HCT116 (cell line): ENCODE results near the gene CERKL. TPM values are rescaled to one million over a fixed set of nuclear protein-coding genes. Genes with fewer than 3 reads are reported as not detected.

ENCODE experiments used
- ATAC-seq: fragments of 200-7000 bp; cut with Tn5 transposase; 2 replicates; pipeline ENCODE4 v1.9.1; 2020; ENCODE audit warnings: mild to moderate bottlenecking, moderate library complexity
- BruUV-seq: library from RNA; stranded (reverse); fragments of 400-500 nt; replicated peaks from 2 replicates; lab custom pipeline; 2021; lab: Mats Ljungman, UMichigan
- CTCF ChIA-PET: fragments of 300-600 bp; sonication (Branson Sonifier 250); formaldehyde crosslinking; loops from one replicate; lab custom pipeline; 2021; ENCODE audit warnings: antibody characterized with exemption; lab: Charles Lee
- POLR2A ChIA-PET: fragments of 300-600, 350-600 bp; sonication (Branson Sonifier 250); formaldehyde crosslinking; loops from one replicate; lab custom pipeline; 2021; ENCODE audit warnings: antibody characterized with exemption; lab: Charles Lee
- RAD21 ChIA-PET, 2 experiments: fragments of 300-600 bp; sonication (Branson Sonifier 250); formaldehyde crosslinking; loops; one replicate each; lab custom pipeline; 2023; ENCODE audit warnings: low total read pairs in 2 of 2; ENCODE audit not compliant: uncharacterized antibody in 2 of 2, unreplicated experiment in 2 of 2, low non-redundant PET in 1 of 2; lab: Charles Lee
- DNase-seq: peaks from one replicate; pipeline ENCODE4 v3.0.0-alpha.2; 2010; ENCODE audit warnings: low read depth, low spot score
- H2AFZ ChIP-seq: fragments of 200-600 bp; shearing (Covaris generic), sonication (generic); 2 replicates; pipeline ENCODE4 v1.6.1; 2017; ENCODE audit warnings: low read depth, mixed run types, mixed read lengths, antibody characterized with exemption, low read length; ENCODE audit not compliant: poor library complexity, severe bottlenecking
- H3K27ac ChIP-seq: 2 replicates; pipeline ENCODE4 v1.5.1; 2012; ENCODE audit warnings: low read depth, low read length
- H3K27me3 ChIP-seq: fragments of 200-600 bp; sonication (generic); 2 replicates; pipeline ENCODE4 v1.6.1; 2016; ENCODE audit warnings: mixed run types, low read length, mixed read lengths; ENCODE audit not compliant: insufficient read depth
- H3K36me3 ChIP-seq, 2 experiments: fragments of 200-500 bp in 1 of 2; fragments of 200-600 bp in 1 of 2; sonication (Bioruptor generic) in 1 of 2; sonication (generic) in 1 of 2; 2 replicates each; pipeline versions ENCODE4 v1.5.1 to v1.6.1; 2014 to 2016; ENCODE audit warnings: low read length in 2 of 2, inconsistent platforms in 1 of 2, mixed read lengths in 1 of 2, mixed run types in 1 of 2; ENCODE audit not compliant: insufficient read depth in 2 of 2, control insufficient read depth in 1 of 2
- H3K4me1 ChIP-seq, 2 experiments: fragments of 200-600 bp in 1 of 2; sonication (generic) in 1 of 2; 2 replicates each; pipeline versions ENCODE4 v1.5.1 to v1.6.1; 2012 to 2017; ENCODE audit warnings: low read length in 2 of 2, inconsistent platforms in 1 of 2, mild to moderate bottlenecking in 1 of 2, mixed read lengths in 1 of 2, mixed run types in 1 of 2, moderate library complexity in 1 of 2; ENCODE audit not compliant: insufficient read depth in 2 of 2, control insufficient read depth in 1 of 2
- H3K4me2 ChIP-seq: fragments of 200-600 bp; sonication (generic); 2 replicates; pipeline ENCODE4 v1.6.1; 2017; ENCODE audit warnings: mixed run types, low read length, mixed read lengths
- H3K4me3 ChIP-seq, 2 experiments: fragments of 200-600 bp in 1 of 2; sonication (generic) in 1 of 2; replicated peaks in 1 of 2; 2 replicates each; pipeline ENCODE4 v1.5.1; 2011 to 2016; ENCODE audit warnings: low read length in 2 of 2, control low read depth in 1 of 2, low read depth in 1 of 2, mild to moderate bottlenecking in 1 of 2, mixed read lengths in 1 of 2, mixed run types in 1 of 2
- H3K79me2 ChIP-seq: fragments of 200-600 bp; sonication (generic); 2 replicates; pipeline ENCODE4 v1.6.1; 2017; ENCODE audit warnings: mild to moderate bottlenecking, mixed run types, low read length, moderate library complexity, mixed read lengths; ENCODE audit not compliant: insufficient read depth
- H3K9ac ChIP-seq: fragments of 200-600 bp; sonication (generic); 2 replicates; pipeline ENCODE4 v1.6.1; 2016; ENCODE audit warnings: low read length, mixed read lengths
- H3K9me2 ChIP-seq: fragments of 200-600 bp; sonication (generic), shearing (Covaris generic); 2 replicates; pipeline ENCODE4 v1.6.1; 2017; ENCODE audit warnings: mixed run types, mild to moderate bottlenecking, moderate library complexity; ENCODE audit not compliant: insufficient read depth
- H3K9me3 ChIP-seq, 2 experiments: fragments of 200-500 bp in 1 of 2; fragments of 200-600 bp in 1 of 2; sonication (Bioruptor generic) in 1 of 2; sonication (generic) in 1 of 2; 2 replicates each; pipeline ENCODE4 v1.6.1; 2014 to 2017; ENCODE audit warnings: low read length in 2 of 2, mixed read lengths in 2 of 2, inconsistent platforms in 1 of 2, low read depth in 1 of 2, mild to moderate bottlenecking in 1 of 2, mixed run types in 1 of 2, moderate library complexity in 1 of 2; ENCODE audit not compliant: control insufficient read depth in 1 of 2, insufficient read depth in 1 of 2
- H4K20me1 ChIP-seq: fragments of 200-600 bp; sonication (generic), shearing (Covaris generic); 2 replicates; pipeline ENCODE4 v1.6.1; 2017; ENCODE audit warnings: mixed run types, mild to moderate bottlenecking, moderate library complexity; ENCODE audit not compliant: insufficient read depth
- CBX3 ChIP-seq: IDR thresholded peaks from 2 replicates; pipeline ENCODE4 v1.6.1; 2012; ENCODE audit warnings: low read depth
- EGR1 ChIP-seq: IDR thresholded peaks from 2 replicates; pipeline ENCODE4 v1.6.1; 2012; ENCODE audit warnings: low read depth
- EZH2phosphoT487 ChIP-seq: fragments of 200-600 bp; IDR thresholded peaks from 2 replicates; pipeline ENCODE4 v1.6.1; 2018; ENCODE audit warnings: antibody characterized with exemption, borderline replicate concordance
- FOSL1 ChIP-seq: IDR thresholded peaks from 2 replicates; pipeline ENCODE4 v1.6.1; 2012; ENCODE audit warnings: low read depth
- POLR2AphosphoS5 ChIP-seq: IDR thresholded peaks from 2 replicates; pipeline ENCODE4 v1.6.1; 2011; ENCODE audit warnings: mild to moderate bottlenecking, low read depth, low read length, moderate library complexity
- SP1 ChIP-seq: IDR thresholded peaks from 2 replicates; pipeline ENCODE4 v1.6.1; 2012; ENCODE audit warnings: low read depth
- SRF ChIP-seq: IDR thresholded peaks from 2 replicates; pipeline ENCODE4 v1.6.1; 2012; ENCODE audit warnings: low read depth
- ZFX ChIP-seq: fragments of 450-650 bp; IDR thresholded peaks from 2 replicates; pipeline ENCODE4 v1.6.1; 2017
- ZNF274 ChIP-seq: fragments of 200-500 bp; sonication (Bioruptor generic); IDR thresholded peaks from 2 replicates; pipeline ENCODE4 v1.6.1; 2014; ENCODE audit warnings: mild to moderate bottlenecking, low read depth, low read length, inconsistent platforms
- intact Hi-C: fragments of 100-400 bp; cut with micrococcal nuclease; formaldehyde crosslinking; loops from 2 replicates; pipeline ENCODE4 v1.10.0; 2022
- total RNA-seq: library from RNA; stranded (reverse); gene quantifications from one replicate; pipeline ENCODE4 v1.2.1, GENCODE V29; 2021; ENCODE audit not compliant: unreplicated experiment
- TF ChIP-seq, protein P1 (sequence below): IDR thresholded peaks from 2 replicates; pipeline ENCODE4 v1.6.1; 2012; ENCODE audit warnings: low read depth
- TF ChIP-seq, protein P2 (sequence below): IDR thresholded peaks from 2 replicates; pipeline ENCODE4 v1.6.1; 2011; ENCODE audit warnings: mild to moderate bottlenecking, low read length, moderate library complexity; ENCODE audit not compliant: insufficient replicate concordance; ENCODE audit errors: extremely low read depth

CERKL gene
- total RNA-seq, 1 experiment from 2014 or later = 0.66 TPM

DNA sequence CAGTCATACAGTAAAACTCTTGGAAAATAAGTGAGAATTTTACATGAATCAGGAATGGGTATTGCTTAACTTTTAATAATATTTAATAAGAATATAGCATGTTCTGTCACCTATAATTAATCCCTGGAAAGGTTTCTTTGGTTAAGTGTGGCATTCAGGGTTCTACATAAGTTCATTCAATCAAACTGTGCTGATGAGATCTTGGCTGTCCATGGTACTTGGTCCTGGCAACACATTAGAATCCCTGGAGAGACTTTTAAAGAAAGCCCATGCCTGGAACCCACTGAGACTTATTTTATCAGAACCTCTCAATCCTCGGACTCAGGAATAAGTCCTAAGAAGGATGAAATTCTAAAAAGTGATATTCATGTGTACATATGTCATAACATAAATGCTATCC, 60.3 kb downstream of the CERKL start:
- ATAC-seq (no peak), DNase-seq (no peak)
- H3K9ac ChIP-seq = no peak overlapping the region
- no peak overlapping the region for H2AFZ ChIP-seq
- RAD21 ChIA-PET = no interaction called here
- H3K9me3 ChIP-seq = no peaks in the 10 kb centered on the region
- no peaks in the 10 kb centered on the region for H3K36me3 ChIP-seq
- no peak overlapping the region for H3K4me3 ChIP-seq
- H3K27me3 ChIP-seq = no peaks in the 10 kb centered on the region
- POLR2A ChIA-PET = no interaction called here
- no peaks in the 10 kb centered on the region for H3K9me2 ChIP-seq
- no TSS peak for BruUV-seq
- no peaks in the 10 kb centered on the region for H3K4me1 ChIP-seq
- CTCF ChIA-PET = no interaction called here
- H3K27ac ChIP-seq = no peak overlapping the region
- no peaks in the 10 kb centered on the region for H4K20me1 ChIP-seq
- no peak for TF ChIP-seq SP1
- no peak for TF ChIP-seq SRF
- TF ChIP-seq EGR1 = no peak
- TF ChIP-seq, protein P1, sequence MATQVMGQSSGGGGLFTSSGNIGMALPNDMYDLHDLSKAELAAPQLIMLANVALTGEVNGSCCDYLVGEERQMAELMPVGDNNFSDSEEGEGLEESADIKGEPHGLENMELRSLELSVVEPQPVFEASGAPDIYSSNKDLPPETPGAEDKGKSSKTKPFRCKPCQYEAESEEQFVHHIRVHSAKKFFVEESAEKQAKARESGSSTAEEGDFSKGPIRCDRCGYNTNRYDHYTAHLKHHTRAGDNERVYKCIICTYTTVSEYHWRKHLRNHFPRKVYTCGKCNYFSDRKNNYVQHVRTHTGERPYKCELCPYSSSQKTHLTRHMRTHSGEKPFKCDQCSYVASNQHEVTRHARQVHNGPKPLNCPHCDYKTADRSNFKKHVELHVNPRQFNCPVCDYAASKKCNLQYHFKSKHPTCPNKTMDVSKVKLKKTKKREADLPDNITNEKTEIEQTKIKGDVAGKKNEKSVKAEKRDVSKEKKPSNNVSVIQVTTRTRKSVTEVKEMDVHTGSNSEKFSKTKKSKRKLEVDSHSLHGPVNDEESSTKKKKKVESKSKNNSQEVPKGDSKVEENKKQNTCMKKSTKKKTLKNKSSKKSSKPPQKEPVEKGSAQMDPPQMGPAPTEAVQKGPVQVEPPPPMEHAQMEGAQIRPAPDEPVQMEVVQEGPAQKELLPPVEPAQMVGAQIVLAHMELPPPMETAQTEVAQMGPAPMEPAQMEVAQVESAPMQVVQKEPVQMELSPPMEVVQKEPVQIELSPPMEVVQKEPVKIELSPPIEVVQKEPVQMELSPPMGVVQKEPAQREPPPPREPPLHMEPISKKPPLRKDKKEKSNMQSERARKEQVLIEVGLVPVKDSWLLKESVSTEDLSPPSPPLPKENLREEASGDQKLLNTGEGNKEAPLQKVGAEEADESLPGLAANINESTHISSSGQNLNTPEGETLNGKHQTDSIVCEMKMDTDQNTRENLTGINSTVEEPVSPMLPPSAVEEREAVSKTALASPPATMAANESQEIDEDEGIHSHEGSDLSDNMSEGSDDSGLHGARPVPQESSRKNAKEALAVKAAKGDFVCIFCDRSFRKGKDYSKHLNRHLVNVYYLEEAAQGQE = peak; percentile 13; the same call in 1 of the 2 replicates
- no peak for TF ChIP-seq CBX3
- TF ChIP-seq EZH2phosphoT487 = no peak
- TF ChIP-seq, all 23 proteins: peak for 1
- intact Hi-C loops = no loop called here
- Histone ChIP-seq H3K79me2 (no peaks in the 10 kb centered on the region), H3K4me2 (no peak overlapping the region)

DNA sequence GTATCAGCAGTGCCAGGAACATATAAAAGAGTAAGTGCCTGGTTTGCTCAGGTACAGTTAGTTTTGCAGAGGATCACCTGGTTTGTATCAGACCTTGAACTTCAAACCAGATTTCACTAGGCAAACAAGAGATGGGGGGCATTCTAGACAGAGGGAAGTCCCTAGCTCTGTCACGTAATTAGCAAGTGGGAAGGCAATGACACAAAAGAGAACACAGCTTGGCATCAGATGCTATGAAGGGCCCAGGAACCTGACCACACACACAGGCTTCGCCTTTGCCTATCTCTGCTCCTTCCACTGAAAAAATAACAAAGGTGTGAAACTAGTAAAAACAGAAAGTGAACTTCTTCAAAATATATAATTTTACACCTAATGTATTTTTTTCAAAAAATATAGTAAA, 62.6 kb downstream of the CERKL start:
- H3K36me3 ChIP-seq = no peaks in the 10 kb centered on the region
- no peaks in the 10 kb centered on the region for H3K9me3 ChIP-seq
- no peaks in the 10 kb centered on the region for H3K27me3 ChIP-seq
- no peak overlapping the region for H3K27ac ChIP-seq
- no peaks in the 10 kb centered on the region for H3K79me2 ChIP-seq
- H3K9ac ChIP-seq = no peak overlapping the region
- no peaks in the 10 kb centered on the region for H3K4me1 ChIP-seq
- CTCF ChIA-PET = no interaction called here
- BruUV-seq = no TSS peak
- H4K20me1 ChIP-seq = no peaks in the 10 kb centered on the region
- H3K4me2 ChIP-seq = no peak overlapping the region
- no peak for ATAC-seq
- DNase-seq = no peak
- POLR2A ChIA-PET = no interaction called here
- intact Hi-C loops = no loop called here
- RAD21 ChIA-PET = no interaction called here
- H3K4me3 ChIP-seq = no peak overlapping the region
- H3K9me2 ChIP-seq = no peaks in the 10 kb centered on the region
- peak overlapping the region; percentile 13 for H2AFZ ChIP-seq
- TF ChIP-seq, protein P2, sequence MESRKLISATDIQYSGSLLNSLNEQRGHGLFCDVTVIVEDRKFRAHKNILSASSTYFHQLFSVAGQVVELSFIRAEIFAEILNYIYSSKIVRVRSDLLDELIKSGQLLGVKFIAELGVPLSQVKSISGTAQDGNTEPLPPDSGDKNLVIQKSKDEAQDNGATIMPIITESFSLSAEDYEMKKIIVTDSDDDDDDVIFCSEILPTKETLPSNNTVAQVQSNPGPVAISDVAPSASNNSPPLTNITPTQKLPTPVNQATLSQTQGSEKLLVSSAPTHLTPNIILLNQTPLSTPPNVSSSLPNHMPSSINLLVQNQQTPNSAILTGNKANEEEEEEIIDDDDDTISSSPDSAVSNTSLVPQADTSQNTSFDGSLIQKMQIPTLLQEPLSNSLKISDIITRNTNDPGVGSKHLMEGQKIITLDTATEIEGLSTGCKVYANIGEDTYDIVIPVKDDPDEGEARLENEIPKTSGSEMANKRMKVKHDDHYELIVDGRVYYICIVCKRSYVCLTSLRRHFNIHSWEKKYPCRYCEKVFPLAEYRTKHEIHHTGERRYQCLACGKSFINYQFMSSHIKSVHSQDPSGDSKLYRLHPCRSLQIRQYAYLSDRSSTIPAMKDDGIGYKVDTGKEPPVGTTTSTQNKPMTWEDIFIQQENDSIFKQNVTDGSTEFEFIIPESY = no peak
- TF ChIP-seq, protein P1 = no peak
- TF ChIP-seq ZNF274 (no peak), FOSL1 (no peak), ZFX (no peak), POLR2AphosphoS5 (no peak), EGR1 (no peak)
